Measurements from ENCODE around the gene IPO11. TPM values are rescaled to one million over a fixed set of nuclear protein-coding genes. Genes with fewer than 3 reads are reported as not detected.

Gene IPO11
- total and polyA plus RNA-seq, 2 of the 4 experiments (the other 2 are of a cell fraction) = 12.6 to 40.0 TPM

- H4K20me1 ChIP-seq (ENCODE audit: insufficient read depth, low read length) = no peaks in the 10 kb centered on the region
- no peak overlapping the region for H3K4me2 ChIP-seq (ENCODE audit: low read depth, low read length)
- H3K36me3 ChIP-seq (ENCODE audit: control insufficient read depth, insufficient read depth, low read length) = no peaks in the 10 kb centered on the region
- no peak overlapping the region for H2BK20ac ChIP-seq (ENCODE audit: low read depth, low read length)
- ATAC-seq (ENCODE audit: low read depth) (no peak), DNase-seq (no peak)
- H3K9me1 ChIP-seq (ENCODE audit: insufficient read depth, low read length) = no peaks in the 10 kb centered on the region
- H3K9me3 ChIP-seq (ENCODE audit: control insufficient read depth, insufficient read depth, low read length) = no peaks in the 10 kb centered on the region
- no peak overlapping the region for H2BK5ac ChIP-seq (ENCODE audit: low read depth, low read length, poor library complexity, severe bottlenecking)
- no peak overlapping the region for H4K8ac ChIP-seq (ENCODE audit: low read depth in 2 of 2, low read length in 2 of 2)
- H3K4ac ChIP-seq (ENCODE audit: low read depth, low read length) = no peak overlapping the region
- TF ChIP-seq MAFK (IDR thresholded peaks at IDR 0.05; ENCODE audit: low read depth, low read length) = no peak
- no peak for TF ChIP-seq FOS (IDR thresholded peaks at IDR 0.05; ENCODE audit: low read depth, low read length)
- TF ChIP-seq CHD1 (IDR thresholded peaks at IDR 0.05; ENCODE audit: low read depth, low read length) = no peak
- TF ChIP-seq BHLHE40 (IDR thresholded peaks at IDR 0.05; ENCODE audit: low read depth, low read length) = no peak
- no peak for TF ChIP-seq RFX5 (IDR thresholded peaks at IDR 0.05; ENCODE audit: low read depth, low read length)
- no peak for TF ChIP-seq MAZ (IDR thresholded peaks at IDR 0.05; ENCODE audit: borderline replicate concordance, low read depth, low read length)
- no peak for TF ChIP-seq RCOR1 (IDR thresholded peaks at IDR 0.05; ENCODE audit: insufficient replicate concordance, low read length)
- no peak for TF ChIP-seq RAD21 (IDR thresholded peaks at IDR 0.05; ENCODE audit: low read length)
- no peak for TF ChIP-seq NFE2L2 (IDR thresholded peaks at IDR 0.05; ENCODE audit: low read depth, low read length)
- no peak for TF ChIP-seq SMC3 (IDR thresholded peaks at IDR 0.05; ENCODE audit: low read depth, low read length)
- TF ChIP-seq, protein P1, sequence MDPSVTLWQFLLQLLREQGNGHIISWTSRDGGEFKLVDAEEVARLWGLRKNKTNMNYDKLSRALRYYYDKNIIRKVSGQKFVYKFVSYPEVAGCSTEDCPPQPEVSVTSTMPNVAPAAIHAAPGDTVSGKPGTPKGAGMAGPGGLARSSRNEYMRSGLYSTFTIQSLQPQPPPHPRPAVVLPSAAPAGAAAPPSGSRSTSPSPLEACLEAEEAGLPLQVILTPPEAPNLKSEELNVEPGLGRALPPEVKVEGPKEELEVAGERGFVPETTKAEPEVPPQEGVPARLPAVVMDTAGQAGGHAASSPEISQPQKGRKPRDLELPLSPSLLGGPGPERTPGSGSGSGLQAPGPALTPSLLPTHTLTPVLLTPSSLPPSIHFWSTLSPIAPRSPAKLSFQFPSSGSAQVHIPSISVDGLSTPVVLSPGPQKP (IDR thresholded peaks at IDR 0.05; ENCODE audit: borderline replicate concordance, low read depth, low read length) = no peak
- TF ChIP-seq MXI1 (IDR thresholded peaks at IDR 0.05; ENCODE audit: borderline replicate concordance, low read depth, low read length) = no peak
- H3K4me1 ChIP-seq (ENCODE audit: control insufficient read depth, insufficient read depth, low read length) = no peaks in the 10 kb centered on the region
- ChIA-PET CTCF (interaction anchor here (0.7 to 0.9 kb wide), 2 partner anchors 9 to 159 kb away, joined by 3 to 4 read pairs; no protein-coding TSS in a partner anchor), POLR2A (ENCODE audit: unreplicated experiment) (no interaction called here)
- H2BK120ac ChIP-seq (ENCODE audit: low read depth, low read length) = no peak overlapping the region
- H2AK5ac ChIP-seq (ENCODE audit: low read depth, low read length) = no peak overlapping the region
- H4K91ac ChIP-seq (ENCODE audit: insufficient read depth, low read depth, low read length) = no peak overlapping the region
- no peak overlapping the region for H4K5ac ChIP-seq (ENCODE audit: low read depth, low read length)
- in situ Hi-C loops (cut with MboI; ENCODE audit: low sequenced_read_pairs) = no loop called here
- H3K56ac ChIP-seq (ENCODE audit: extremely low read depth, insufficient read depth, low read length) = no peak overlapping the region
- H2AFZ ChIP-seq (replicated peaks; ENCODE audit: low read length, poor library complexity) = no peak overlapping the region
- intact Hi-C loops (cut with micrococcal nuclease) = no loop called here
- no TSS peak for BruUV-seq (replicated peaks)
- H3K27ac ChIP-seq (ENCODE audit: insufficient read depth, low read length) = no peak overlapping the region
- dilution Hi-C loops (cut with HindIII; ENCODE audit: low sequenced_read_pairs, unreplicated experiment) = no loop called here
- no peaks in the 10 kb centered on the region for H3K79me1 ChIP-seq (ENCODE audit: low read depth in 1 of 2, low read length in 2 of 2)
- H3K27me3 ChIP-seq (ENCODE audit: control insufficient read depth, insufficient read depth, low read length) = no peaks in the 10 kb centered on the region
- H3K18ac ChIP-seq (ENCODE audit: low read depth, low read length) = no peak overlapping the region
- H3K14ac ChIP-seq (replicated peaks; ENCODE audit: low read depth, low read length) = no peak overlapping the region
- H2AK9ac ChIP-seq (replicated peaks; ENCODE audit: low read depth, low read length, poor library complexity) = no peak overlapping the region
- 76% methylated on average over 2 of the region's 11 CpGs; no CpG with 5 or more reads in 1 of the 2 experiments for WGBS, 2 experiments (ENCODE audit: extremely low coverage in 2 of 2, insufficient read length in 1 of 2)
- no peak overlapping the region for H3K4me3 ChIP-seq (ENCODE audit: insufficient read depth, low read depth, low read length)
- H3K23ac ChIP-seq (ENCODE audit: low read depth, low read length) = no peak overlapping the region
- no peak overlapping the region for H3K9ac ChIP-seq (ENCODE audit: low read depth, low read length)
- H2BK15ac ChIP-seq (ENCODE audit: low read depth, low read length) = no peak overlapping the region
Observed at GRCh38 chr5:62653864-62654575, 241.5 kb downstream of the IPO11 start.

Measured in IMR-90 (cell line).